Endothelial cell of umbilical vein (primary cell): Measurements from ENCODE around the gene SELPLG. TPM values are rescaled to one million over a fixed set of nuclear protein-coding genes. Genes with fewer than 3 reads are reported as not detected.
A peak's percentile ranks its signal among the peaks of the same experiment; 100 is the strongest.

Experiments used
- BruUV-seq: library from RNA; stranded (reverse); fragments of 400-500 nt; replicated peaks from 2 replicates; lab custom pipeline; 2021; lab: Mats Ljungman, UMichigan
- CTCF ChIA-PET: fragments of 300-600, 350-600 bp; sonication (Branson Sonifier 250); formaldehyde crosslinking; loops from one replicate; lab custom pipeline; 2021; ENCODE audit warnings: antibody characterized with exemption, inconsistent platforms; lab: Charles Lee
- POLR2A ChIA-PET: fragments of 300-600, 350-600 bp; sonication (Branson Sonifier 250); formaldehyde crosslinking; loops from one replicate; lab custom pipeline; 2021; ENCODE audit warnings: antibody characterized with exemption, inconsistent platforms; lab: Charles Lee
- DNase-seq: peaks from one replicate; pipeline ENCODE4 v3.0.0-alpha.2; 2011; ENCODE audit warnings: low read depth, low spot score
- FAIRE-seq: peaks from 2 replicates; lab custom pipeline; 2011; peaks lifted over from hg19 to GRCh38; lab: Jason Lieb, UNC
- H2AFZ ChIP-seq: 2 replicates; pipeline ENCODE4 v1.6.0; 2012; ENCODE audit warnings: low read depth, low read length, control low read depth, inconsistent platforms
- H3K27ac ChIP-seq: 2 replicates; pipeline ENCODE4 v1.5.1; 2011; ENCODE audit warnings: low read depth, mild to moderate bottlenecking, control low read depth, low read length, moderate library complexity; ENCODE audit not compliant: insufficient read depth
- H3K27me3 ChIP-seq, 2 experiments: 2 replicates each; pipeline versions ENCODE4 v1.6.0 to v1.6.1; 2011; ENCODE audit warnings: low read length in 2 of 2, mixed read lengths in 1 of 2; ENCODE audit not compliant: control insufficient read depth in 2 of 2, insufficient read depth in 2 of 2
- H3K36me3 ChIP-seq, 2 experiments: 2 replicates in 1 of 2; 3 replicates in 1 of 2; pipeline ENCODE4 v1.5.1; 2011; ENCODE audit warnings: low read length in 2 of 2, mild to moderate bottlenecking in 1 of 2, moderate library complexity in 1 of 2; ENCODE audit not compliant: control insufficient read depth in 2 of 2, insufficient read depth in 2 of 2; ENCODE audit errors: extremely low read depth in 1 of 2
- H3K4me1 ChIP-seq: 3 replicates; pipeline ENCODE4 v1.5.1; 2011; ENCODE audit warnings: mild to moderate bottlenecking, low read length; ENCODE audit not compliant: control insufficient read depth, insufficient read depth; ENCODE audit errors: extremely low read depth
- H3K4me2 ChIP-seq: 2 replicates; pipeline ENCODE4 v1.6.1; 2011; ENCODE audit warnings: low read length, control low read depth, mixed read lengths; ENCODE audit not compliant: insufficient read depth
- H3K4me3 ChIP-seq, 3 experiments: fragments of 200-600 bp in 1 of 3; sonication (generic), shearing (Covaris generic) in 1 of 3; replicated peaks in 1 of 3; 2 replicates each; pipeline ENCODE4 v1.5.1; 2011 to 2016; ENCODE audit warnings: control low read depth in 3 of 3, low read length in 3 of 3, mild to moderate bottlenecking in 2 of 3, inconsistent platforms in 1 of 3, low read depth in 1 of 3, moderate library complexity in 1 of 3; ENCODE audit not compliant: insufficient read depth in 1 of 3
- H3K79me2 ChIP-seq: 2 replicates; pipeline ENCODE4 v1.6.0; 2012; ENCODE audit warnings: low read length, inconsistent platforms; ENCODE audit not compliant: control insufficient read depth, insufficient read depth
- H3K9ac ChIP-seq: replicated peaks from 2 replicates; pipeline ENCODE3; 2011; ENCODE audit warnings: low read length, control low read depth; ENCODE audit not compliant: insufficient read depth; ENCODE audit errors: extremely low read depth
- H3K9me1 ChIP-seq: replicated peaks from 3 replicates; pipeline ENCODE4 v1.6.0; 2011; ENCODE audit warnings: mild to moderate bottlenecking, low read length; ENCODE audit not compliant: control insufficient read depth, insufficient read depth; ENCODE audit errors: extremely low read depth
- H3K9me3 ChIP-seq: replicated peaks from 2 replicates; pipeline ENCODE4 v1.5.1; 2012; ENCODE audit warnings: low read length, inconsistent platforms; ENCODE audit not compliant: control insufficient read depth, insufficient read depth
- H4K20me1 ChIP-seq: replicated peaks from 2 replicates; pipeline ENCODE3; 2011; ENCODE audit warnings: mild to moderate bottlenecking, low read length; ENCODE audit not compliant: control insufficient read depth, insufficient read depth; ENCODE audit errors: extremely low read depth
- CTCF ChIP-seq, 2 donors: IDR thresholded peaks; 1 replicate in 1 of 2; 2 replicates in 1 of 2; pipeline ENCODE4 v1.5.1; 2011; ENCODE audit warnings: low read length in 2 of 2, mild to moderate bottlenecking in 2 of 2, moderate library complexity in 2 of 2, control low read depth in 1 of 2, inconsistent platforms in 1 of 2, low read depth in 1 of 2; ENCODE audit not compliant: insufficient read depth in 1 of 2; ENCODE audit errors: extremely low read depth in 1 of 2
- FOS ChIP-seq: IDR thresholded peaks from 2 replicates; pipeline ENCODE4 v1.6.1; 2011; ENCODE audit warnings: mild to moderate bottlenecking, low read length, moderate library complexity, borderline replicate concordance; ENCODE audit not compliant: insufficient read depth
- GATA2 ChIP-seq: IDR thresholded peaks from 2 replicates; pipeline ENCODE4 v1.7.0; 2011; ENCODE audit warnings: low read depth, mild to moderate bottlenecking, moderate library complexity, mixed read lengths, low read length; ENCODE audit not compliant: insufficient read length, insufficient read depth
- JUN ChIP-seq: IDR thresholded peaks from 2 replicates; pipeline ENCODE4 v1.6.1; 2011; ENCODE audit warnings: borderline replicate concordance, low read depth; ENCODE audit not compliant: insufficient read length, insufficient read depth
- MAX ChIP-seq: IDR thresholded peaks from 2 replicates; pipeline ENCODE4 v1.6.1; 2011; ENCODE audit not compliant: insufficient read depth, insufficient read length
- MYC ChIP-seq: IDR thresholded peaks from one replicate; pipeline ENCODE4 v1.6.1; 2011; ENCODE audit warnings: mild to moderate bottlenecking, low read depth, low read length
- POLR2A ChIP-seq: IDR thresholded peaks from 2 replicates; pipeline ENCODE4 v1.6.1; 2012; ENCODE audit warnings: low read depth, mild to moderate bottlenecking, control low read depth, low read length
- POLR2AphosphoS5 ChIP-seq: IDR thresholded peaks from 2 replicates; pipeline ENCODE4 v1.6.1; 2012; ENCODE audit warnings: low read depth, mild to moderate bottlenecking, control low read depth, low read length, moderate library complexity; ENCODE audit not compliant: insufficient read depth
- dilution Hi-C: fragments of 300-500 bp; cut with MboI; formaldehyde crosslinking; loops from one replicate; pipeline ENCODE4 v1.15.0; 2019; ENCODE audit warnings: low sequenced_read_pairs; ENCODE audit not compliant: extremely low pct_ligation_motif_present
- intact Hi-C: fragments of 100-400 bp; cut with micrococcal nuclease; formaldehyde crosslinking; loops from one replicate; pipeline ENCODE4 v1.10.0; 2022
- polyA plus RNA-seq, 4 experiments: library from polyadenylated mRNA; depleted of rRNA in 3 of 4; stranded (reverse) in 3 of 4; unstranded in 1 of 4; fragments of >200 nt; gene quantifications; 2 replicates each; pipeline versions ENCODE4 v1.2.1 to v1.2.3, GENCODE V29; 2011 to 2012; ENCODE audit warnings: missing spikeins in 1 of 4
- total RNA-seq: library from RNA; stranded (reverse); gene quantifications from 2 replicates; pipeline ENCODE4 v1.2.3, GENCODE V29; 2021

Gene SELPLG
- total and polyA plus RNA-seq, 2 donors (not counting 3 experiments of a cell fraction or from before 2014, with no cell fraction given): 1.0 to 1.2 TPM

GRCh38 chr12:108622421-108622820 is 11.3 kb downstream of the SELPLG start:
- FAIRE-seq (peak; percentile 90), DNase-seq (peak; percentile 76)
- Histone ChIP-seq H3K27me3 (no peaks in the 10 kb centered on the region), H3K9ac (no peak overlapping the region), H3K4me3 (no peak overlapping the region), H3K9me1 (no peaks in the 10 kb centered on the region), H3K4me1 (peaks cover 9% of the 10 kb centered on the region), H3K4me2 (no peak overlapping the region), H3K9me3 (no peaks in the 10 kb centered on the region), H4K20me1 (no peaks in the 10 kb centered on the region), H3K27ac (peak overlapping the region; percentile 56), H3K36me3 (no peaks in the 10 kb centered on the region), H3K79me2 (no peaks in the 10 kb centered on the region), H2AFZ (peak overlapping the region; percentile 66)
- dilution Hi-C loops: no loop called here
- POLR2A ChIA-PET: interaction anchor here (0.5 kb wide), 1 partner anchor 202 kb away, joined by 3 read pairs; no protein-coding TSS in a partner anchor
- CTCF ChIA-PET: interaction anchor here (0.6 to 1.6 kb wide), 6 partner anchors 10 to 328 kb away, joined by 3 to 6 read pairs (median 4); no protein-coding TSS in a partner anchor
- BruUV-seq: no TSS peak
- TF ChIP-seq GATA2 (no peak), JUN (peak; percentile 3)
- intact Hi-C loops: loop anchor here (1.0 kb wide), 1 partner anchor 22 kb away; no protein-coding TSS in a partner anchor

GRCh38 chr12:108621161-108621560 is 12.5 kb downstream of the SELPLG start:
- no peak overlapping the region for H3K9ac ChIP-seq
- ChIA-PET CTCF (interaction anchor here (0.7 to 4.3 kb wide), 6 partner anchors 11 to 182 kb away, joined by 3 to 48 read pairs (median 3); no protein-coding TSS in a partner anchor), POLR2A (interaction anchor here (0.7 kb wide), 1 partner anchor 16 kb away, joined by 4 read pairs; no protein-coding TSS in a partner anchor)
- dilution Hi-C loops: no loop called here
- H3K4me3 ChIP-seq: no peak overlapping the region
- peaks cover 13% of the 10 kb centered on the region for H3K4me1 ChIP-seq
- no peaks in the 10 kb centered on the region for H3K79me2 ChIP-seq
- intact Hi-C loops: no loop called here
- FAIRE-seq: no peak
- no peaks in the 10 kb centered on the region for H3K9me3 ChIP-seq
- no peaks in the 10 kb centered on the region for H3K27me3 ChIP-seq
- no peak overlapping the region for H3K27ac ChIP-seq
- H3K36me3 ChIP-seq: no peaks in the 10 kb centered on the region
- TF ChIP-seq MAX (no peak), MYC (no peak), GATA2 (no peak), POLR2AphosphoS5 (no peak), JUN (no peak), FOS (no peak), CTCF (IDR thresholded peaks at IDR 0.05; ENCODE audit: extremely low read depth in 1 of 2, insufficient read depth in 1 of 2, low read depth in 1 of 2, low read length in 2 of 2) (no peak), POLR2A (no peak)
- no peaks in the 10 kb centered on the region for H4K20me1 ChIP-seq
- H2AFZ ChIP-seq: no peak overlapping the region
- no peak overlapping the region for H3K4me2 ChIP-seq
- H3K9me1 ChIP-seq: no peaks in the 10 kb centered on the region
- BruUV-seq: no TSS peak
- DNase-seq: peak; percentile 32
